Endothelial cell of umbilical vein (primary cell): ENCODE data around the gene SIPA1L3. TPM values are rescaled to one million over a fixed set of nuclear protein-coding genes. Genes with fewer than 3 reads are reported as not detected.

Experiments
- BruUV-seq: library from RNA; stranded (reverse); fragments of 400-500 nt; replicated peaks from 2 replicates; lab custom pipeline; 2021; lab: Mats Ljungman, UMichigan
- CTCF ChIA-PET: fragments of 300-600, 350-600 bp; sonication (Branson Sonifier 250); formaldehyde crosslinking; loops from one replicate; lab custom pipeline; 2021; ENCODE audit warnings: antibody characterized with exemption, inconsistent platforms; lab: Charles Lee
- POLR2A ChIA-PET: fragments of 300-600, 350-600 bp; sonication (Branson Sonifier 250); formaldehyde crosslinking; loops from one replicate; lab custom pipeline; 2021; ENCODE audit warnings: antibody characterized with exemption, inconsistent platforms; lab: Charles Lee
- DNase-seq: peaks from one replicate; pipeline ENCODE4 v3.0.0-alpha.2; 2011; ENCODE audit warnings: low read depth, low spot score
- FAIRE-seq: peaks from 2 replicates; lab custom pipeline; 2011; peaks lifted over from hg19 to GRCh38; lab: Jason Lieb, UNC
- H2AFZ ChIP-seq: 2 replicates; pipeline ENCODE4 v1.6.0; 2012; ENCODE audit warnings: low read depth, low read length, control low read depth, inconsistent platforms
- H3K27ac ChIP-seq: 2 replicates; pipeline ENCODE4 v1.5.1; 2011; ENCODE audit warnings: low read depth, mild to moderate bottlenecking, control low read depth, low read length, moderate library complexity; ENCODE audit not compliant: insufficient read depth
- H3K27me3 ChIP-seq, 2 experiments: 2 replicates each; pipeline versions ENCODE4 v1.6.0 to v1.6.1; 2011; ENCODE audit warnings: low read length in 2 of 2, mixed read lengths in 1 of 2; ENCODE audit not compliant: control insufficient read depth in 2 of 2, insufficient read depth in 2 of 2
- H3K36me3 ChIP-seq, 2 experiments: 2 replicates in 1 of 2; 3 replicates in 1 of 2; pipeline ENCODE4 v1.5.1; 2011; ENCODE audit warnings: low read length in 2 of 2, mild to moderate bottlenecking in 1 of 2, moderate library complexity in 1 of 2; ENCODE audit not compliant: control insufficient read depth in 2 of 2, insufficient read depth in 2 of 2; ENCODE audit errors: extremely low read depth in 1 of 2
- H3K4me1 ChIP-seq: 3 replicates; pipeline ENCODE4 v1.5.1; 2011; ENCODE audit warnings: mild to moderate bottlenecking, low read length; ENCODE audit not compliant: control insufficient read depth, insufficient read depth; ENCODE audit errors: extremely low read depth
- H3K4me2 ChIP-seq: 2 replicates; pipeline ENCODE4 v1.6.1; 2011; ENCODE audit warnings: low read length, control low read depth, mixed read lengths; ENCODE audit not compliant: insufficient read depth
- H3K4me3 ChIP-seq, 3 experiments: fragments of 200-600 bp in 1 of 3; sonication (generic), shearing (Covaris generic) in 1 of 3; replicated peaks in 1 of 3; 2 replicates each; pipeline ENCODE4 v1.5.1; 2011 to 2016; ENCODE audit warnings: control low read depth in 3 of 3, low read length in 3 of 3, mild to moderate bottlenecking in 2 of 3, inconsistent platforms in 1 of 3, low read depth in 1 of 3, moderate library complexity in 1 of 3; ENCODE audit not compliant: insufficient read depth in 1 of 3
- H3K79me2 ChIP-seq: 2 replicates; pipeline ENCODE4 v1.6.0; 2012; ENCODE audit warnings: low read length, inconsistent platforms; ENCODE audit not compliant: control insufficient read depth, insufficient read depth
- H3K9ac ChIP-seq: replicated peaks from 2 replicates; pipeline ENCODE3; 2011; ENCODE audit warnings: low read length, control low read depth; ENCODE audit not compliant: insufficient read depth; ENCODE audit errors: extremely low read depth
- H3K9me1 ChIP-seq: replicated peaks from 3 replicates; pipeline ENCODE4 v1.6.0; 2011; ENCODE audit warnings: mild to moderate bottlenecking, low read length; ENCODE audit not compliant: control insufficient read depth, insufficient read depth; ENCODE audit errors: extremely low read depth
- H3K9me3 ChIP-seq: replicated peaks from 2 replicates; pipeline ENCODE4 v1.5.1; 2012; ENCODE audit warnings: low read length, inconsistent platforms; ENCODE audit not compliant: control insufficient read depth, insufficient read depth
- H4K20me1 ChIP-seq: replicated peaks from 2 replicates; pipeline ENCODE3; 2011; ENCODE audit warnings: mild to moderate bottlenecking, low read length; ENCODE audit not compliant: control insufficient read depth, insufficient read depth; ENCODE audit errors: extremely low read depth
- FOS ChIP-seq: IDR thresholded peaks from 2 replicates; pipeline ENCODE4 v1.6.1; 2011; ENCODE audit warnings: mild to moderate bottlenecking, low read length, moderate library complexity, borderline replicate concordance; ENCODE audit not compliant: insufficient read depth
- GATA2 ChIP-seq: IDR thresholded peaks from 2 replicates; pipeline ENCODE4 v1.7.0; 2011; ENCODE audit warnings: low read depth, mild to moderate bottlenecking, moderate library complexity, mixed read lengths, low read length; ENCODE audit not compliant: insufficient read length, insufficient read depth
- JUN ChIP-seq: IDR thresholded peaks from 2 replicates; pipeline ENCODE4 v1.6.1; 2011; ENCODE audit warnings: borderline replicate concordance, low read depth; ENCODE audit not compliant: insufficient read length, insufficient read depth
- MYC ChIP-seq: IDR thresholded peaks from one replicate; pipeline ENCODE4 v1.6.1; 2011; ENCODE audit warnings: mild to moderate bottlenecking, low read depth, low read length
- POLR2A ChIP-seq: IDR thresholded peaks from 2 replicates; pipeline ENCODE4 v1.6.1; 2012; ENCODE audit warnings: low read depth, mild to moderate bottlenecking, control low read depth, low read length
- POLR2AphosphoS5 ChIP-seq: IDR thresholded peaks from 2 replicates; pipeline ENCODE4 v1.6.1; 2012; ENCODE audit warnings: low read depth, mild to moderate bottlenecking, control low read depth, low read length, moderate library complexity; ENCODE audit not compliant: insufficient read depth
- dilution Hi-C: fragments of 300-500 bp; cut with MboI; formaldehyde crosslinking; loops from one replicate; pipeline ENCODE4 v1.15.0; 2019; ENCODE audit warnings: low sequenced_read_pairs; ENCODE audit not compliant: extremely low pct_ligation_motif_present
- intact Hi-C: fragments of 100-400 bp; cut with micrococcal nuclease; formaldehyde crosslinking; loops from one replicate; pipeline ENCODE4 v1.10.0; 2022
- polyA plus RNA-seq, 4 experiments: library from polyadenylated mRNA; depleted of rRNA in 3 of 4; stranded (reverse) in 3 of 4; unstranded in 1 of 4; fragments of >200 nt; gene quantifications; 2 replicates each; pipeline versions ENCODE4 v1.2.1 to v1.2.3, GENCODE V29; 2011 to 2012; ENCODE audit warnings: missing spikeins in 1 of 4
- total RNA-seq: library from RNA; stranded (reverse); gene quantifications from 2 replicates; pipeline ENCODE4 v1.2.3, GENCODE V29; 2021
- TF ChIP-seq, protein P1 (sequence below): IDR thresholded peaks from 2 replicates; pipeline ENCODE4 v1.6.1; 2011; ENCODE audit not compliant: insufficient read depth, insufficient read length
- TF ChIP-seq, protein P2 (sequence below), 2 donors: IDR thresholded peaks; 1 replicate in 1 of 2; 2 replicates in 1 of 2; pipeline ENCODE4 v1.5.1; 2011; ENCODE audit warnings: low read length in 2 of 2, mild to moderate bottlenecking in 2 of 2, moderate library complexity in 2 of 2, control low read depth in 1 of 2, inconsistent platforms in 1 of 2, low read depth in 1 of 2; ENCODE audit not compliant: insufficient read depth in 1 of 2; ENCODE audit errors: extremely low read depth in 1 of 2

SIPA1L3 gene
- total and polyA plus RNA-seq, 2 donors (not counting 3 experiments of a cell fraction or from before 2014, with no cell fraction given) = 14.2 to 47.2 TPM

DNA sequence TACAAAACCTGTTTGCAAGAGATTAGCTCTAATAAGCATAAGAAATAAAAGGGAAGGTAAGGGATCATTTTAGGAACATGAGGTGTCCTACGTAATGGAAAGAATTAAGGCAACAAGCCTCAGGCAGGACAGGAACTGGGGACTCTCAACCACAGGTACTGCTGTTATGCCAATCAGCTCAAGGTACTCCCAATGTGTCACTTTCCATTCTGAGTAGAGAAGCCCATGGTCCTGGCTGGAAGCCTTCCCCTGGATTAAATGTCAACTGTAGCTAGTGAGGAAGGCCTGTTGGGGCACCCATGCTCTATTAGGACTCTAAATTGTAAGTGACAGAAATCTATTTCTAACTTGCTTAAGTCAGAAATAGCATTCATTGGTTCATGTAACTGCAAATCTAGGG is 182.4 kb downstream of the SIPA1L3 start:
- ChIA-PET CTCF (interaction anchor here (3.5 kb wide), 1 partner anchor 188 kb away, joined by 30 read pairs; no protein-coding TSS in a partner anchor), POLR2A (interaction anchor here (0.7 kb wide), 1 partner anchor 90 kb away, joined by 3 read pairs; no protein-coding TSS in a partner anchor)
- Histone ChIP-seq H3K4me2 (no peak overlapping the region), H3K27me3 (no peaks in the 10 kb centered on the region), H3K27ac (no peak overlapping the region), H3K9me3 (no peaks in the 10 kb centered on the region), H4K20me1 (no peaks in the 10 kb centered on the region), H2AFZ (no peak overlapping the region), H3K9ac (no peak overlapping the region), H3K4me1 (no peaks in the 10 kb centered on the region), H3K9me1 (no peaks in the 10 kb centered on the region), H3K79me2 (no peaks in the 10 kb centered on the region), H3K36me3 (peaks cover 0 to 3% of the 10 kb centered on the region in 2 experiments), H3K4me3 (no peak overlapping the region)
- no TSS peak for BruUV-seq
- no peak for DNase-seq
- FAIRE-seq = no peak
- TF ChIP-seq, protein P1, sequence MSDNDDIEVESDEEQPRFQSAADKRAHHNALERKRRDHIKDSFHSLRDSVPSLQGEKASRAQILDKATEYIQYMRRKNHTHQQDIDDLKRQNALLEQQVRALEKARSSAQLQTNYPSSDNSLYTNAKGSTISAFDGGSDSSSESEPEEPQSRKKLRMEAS = no peak
- TF ChIP-seq FOS (no peak), GATA2 (no peak), MYC (no peak), POLR2A (no peak), JUN (no peak), POLR2AphosphoS5 (no peak)
- TF ChIP-seq, protein P2, sequence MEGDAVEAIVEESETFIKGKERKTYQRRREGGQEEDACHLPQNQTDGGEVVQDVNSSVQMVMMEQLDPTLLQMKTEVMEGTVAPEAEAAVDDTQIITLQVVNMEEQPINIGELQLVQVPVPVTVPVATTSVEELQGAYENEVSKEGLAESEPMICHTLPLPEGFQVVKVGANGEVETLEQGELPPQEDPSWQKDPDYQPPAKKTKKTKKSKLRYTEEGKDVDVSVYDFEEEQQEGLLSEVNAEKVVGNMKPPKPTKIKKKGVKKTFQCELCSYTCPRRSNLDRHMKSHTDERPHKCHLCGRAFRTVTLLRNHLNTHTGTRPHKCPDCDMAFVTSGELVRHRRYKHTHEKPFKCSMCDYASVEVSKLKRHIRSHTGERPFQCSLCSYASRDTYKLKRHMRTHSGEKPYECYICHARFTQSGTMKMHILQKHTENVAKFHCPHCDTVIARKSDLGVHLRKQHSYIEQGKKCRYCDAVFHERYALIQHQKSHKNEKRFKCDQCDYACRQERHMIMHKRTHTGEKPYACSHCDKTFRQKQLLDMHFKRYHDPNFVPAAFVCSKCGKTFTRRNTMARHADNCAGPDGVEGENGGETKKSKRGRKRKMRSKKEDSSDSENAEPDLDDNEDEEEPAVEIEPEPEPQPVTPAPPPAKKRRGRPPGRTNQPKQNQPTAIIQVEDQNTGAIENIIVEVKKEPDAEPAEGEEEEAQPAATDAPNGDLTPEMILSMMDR (IDR thresholded peaks at IDR 0.05; ENCODE audit: extremely low read depth in 1 of 2, insufficient read depth in 1 of 2, low read depth in 1 of 2, low read length in 2 of 2) = no peak
- intact Hi-C loops (no loop called here), dilution Hi-C loops (no loop called here)
